ENCODE measurements around the gene ANTXR1. TPM values are rescaled to one million over a fixed set of nuclear protein-coding genes. Genes with fewer than 3 reads are reported as not detected.

Gene ANTXR1
- polyA plus RNA-seq, 1 of the 3 experiments (the other 2 are of a cell fraction), result 114 TPM

DNA sequence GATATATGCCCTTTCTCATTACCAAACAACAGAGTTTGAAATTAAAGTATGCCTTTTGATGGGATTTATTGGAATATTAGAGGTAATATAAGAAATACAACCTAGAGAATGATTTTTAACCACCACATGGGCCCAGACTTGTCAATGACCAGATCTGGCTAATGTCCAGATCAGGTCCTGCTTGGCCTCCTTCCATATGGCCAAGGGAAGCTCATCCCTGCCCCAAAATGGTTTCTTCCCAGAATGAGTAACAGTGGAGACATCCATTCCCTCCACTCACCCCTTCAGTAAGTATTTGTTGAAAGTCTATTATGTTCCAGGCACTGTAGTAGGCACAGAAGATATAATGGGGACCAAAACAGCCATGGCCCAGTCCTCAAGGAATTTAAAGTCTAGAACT lies 54.9 kb downstream of the ANTXR1 start:
- peaks cover 54% of the 10 kb centered on the region; the same call in 1 of the 2 replicates for H3K79me2 ChIP-seq (ENCODE audit: insufficient read depth)

DNA sequence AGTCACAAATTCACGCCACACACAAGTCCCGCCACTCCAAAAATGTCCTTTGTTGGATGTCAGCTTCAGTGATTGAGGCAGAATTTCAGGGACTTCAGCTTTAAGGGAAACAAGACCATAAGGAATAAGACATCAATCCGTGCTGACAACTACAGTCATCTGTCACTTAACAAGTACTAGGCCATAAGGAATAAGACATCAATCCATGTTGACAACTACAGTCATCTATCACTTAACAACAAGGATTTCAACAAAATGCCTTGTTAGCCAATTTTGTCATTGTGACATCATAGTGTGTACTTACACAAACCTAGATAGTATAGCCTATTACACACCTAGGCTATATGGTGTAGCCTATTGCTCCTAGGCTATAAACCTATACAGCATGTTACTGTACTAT lies 58.0 kb downstream of the ANTXR1 start:
- CTCF ChIA-PET, result no interaction called here
- 97% methylated on average over 3 of the region's 3 CpGs for WGBS (ENCODE audit: low lambda C conversion rate)

More for the DNA sequence above, 54.9 kb downstream of the ANTXR1 start:
- Histone ChIP-seq H3K36me3 (replicated peaks in 1 of 2; ENCODE audit: control insufficient read depth in 1 of 2, insufficient read depth in 2 of 2, low read length in 1 of 2) (peaks cover 37 to 60% of the 10 kb centered on the region in 2 experiments), H3K9me2 (no peaks in the 10 kb centered on the region), H3K9me3 (no peaks in the 10 kb centered on the region), H3K27ac (ENCODE audit: low read depth in 2 of 2, low read length in 1 of 2) (no peak overlapping the region), H3K4me3 (ENCODE audit: low read depth in 2 of 2, low read length in 1 of 2) (no peak overlapping the region), H4K20me1 (ENCODE audit: insufficient read depth) (peaks cover 8% of the 10 kb centered on the region), H2AFZ (ENCODE audit: low read depth) (no peak overlapping the region), H3K4me2 (no peak overlapping the region), H3F3A (replicated peaks; ENCODE audit: insufficient read depth) (peaks cover 12% of the 10 kb centered on the region), H3K27me3 (ENCODE audit: insufficient read depth) (no peaks in the 10 kb centered on the region), H3K4me1 (ENCODE audit: control insufficient read depth in 1 of 2, insufficient read depth in 2 of 2, low read depth in 1 of 2, low read length in 1 of 2) (no peaks in the 10 kb centered on the region; a peak in 1 of 4 replicates), H3K9ac (no peak overlapping the region)
- ChIA-PET CTCF (no interaction called here), POLR2A (no interaction called here)
- no peak for DNase-seq
- no peak for TF ChIP-seq CHD2 (IDR thresholded peaks at IDR 0.05; ENCODE audit: low read length, partially characterized antibody)
- no peak for TF ChIP-seq GATA2 (CRISPR knock-in tag; IDR thresholded peaks at IDR 0.05)

More for the DNA sequence above, 58.0 kb downstream of the ANTXR1 start:
- POLR2A ChIA-PET, result no interaction called here
- peaks cover 45% of the 10 kb centered on the region for H3K79me2 ChIP-seq (ENCODE audit: insufficient read depth)
- DNase-seq, result no peak
- peaks cover 0 to 4% of the 10 kb centered on the region in 2 experiments; a peak in 2 of 4 replicates for H3K4me1 ChIP-seq (ENCODE audit: control insufficient read depth in 1 of 2, insufficient read depth in 2 of 2, low read depth in 1 of 2, low read length in 1 of 2)
- H4K20me1 ChIP-seq (ENCODE audit: insufficient read depth), result peaks cover 8% of the 10 kb centered on the region
- H3K4me2 ChIP-seq, result no peak overlapping the region
- TF ChIP-seq POLR2AphosphoS5 (IDR thresholded peaks at IDR 0.05; ENCODE audit: low read depth, low read length), result no peak
- TF ChIP-seq JUND (IDR thresholded peaks at IDR 0.05), result no peak
- TF ChIP-seq, protein P1, sequence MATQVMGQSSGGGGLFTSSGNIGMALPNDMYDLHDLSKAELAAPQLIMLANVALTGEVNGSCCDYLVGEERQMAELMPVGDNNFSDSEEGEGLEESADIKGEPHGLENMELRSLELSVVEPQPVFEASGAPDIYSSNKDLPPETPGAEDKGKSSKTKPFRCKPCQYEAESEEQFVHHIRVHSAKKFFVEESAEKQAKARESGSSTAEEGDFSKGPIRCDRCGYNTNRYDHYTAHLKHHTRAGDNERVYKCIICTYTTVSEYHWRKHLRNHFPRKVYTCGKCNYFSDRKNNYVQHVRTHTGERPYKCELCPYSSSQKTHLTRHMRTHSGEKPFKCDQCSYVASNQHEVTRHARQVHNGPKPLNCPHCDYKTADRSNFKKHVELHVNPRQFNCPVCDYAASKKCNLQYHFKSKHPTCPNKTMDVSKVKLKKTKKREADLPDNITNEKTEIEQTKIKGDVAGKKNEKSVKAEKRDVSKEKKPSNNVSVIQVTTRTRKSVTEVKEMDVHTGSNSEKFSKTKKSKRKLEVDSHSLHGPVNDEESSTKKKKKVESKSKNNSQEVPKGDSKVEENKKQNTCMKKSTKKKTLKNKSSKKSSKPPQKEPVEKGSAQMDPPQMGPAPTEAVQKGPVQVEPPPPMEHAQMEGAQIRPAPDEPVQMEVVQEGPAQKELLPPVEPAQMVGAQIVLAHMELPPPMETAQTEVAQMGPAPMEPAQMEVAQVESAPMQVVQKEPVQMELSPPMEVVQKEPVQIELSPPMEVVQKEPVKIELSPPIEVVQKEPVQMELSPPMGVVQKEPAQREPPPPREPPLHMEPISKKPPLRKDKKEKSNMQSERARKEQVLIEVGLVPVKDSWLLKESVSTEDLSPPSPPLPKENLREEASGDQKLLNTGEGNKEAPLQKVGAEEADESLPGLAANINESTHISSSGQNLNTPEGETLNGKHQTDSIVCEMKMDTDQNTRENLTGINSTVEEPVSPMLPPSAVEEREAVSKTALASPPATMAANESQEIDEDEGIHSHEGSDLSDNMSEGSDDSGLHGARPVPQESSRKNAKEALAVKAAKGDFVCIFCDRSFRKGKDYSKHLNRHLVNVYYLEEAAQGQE (IDR thresholded peaks at IDR 0.05; ENCODE audit: low read depth, low read length), result no peak
- no peak for TF ChIP-seq EZH2phosphoT487 (IDR thresholded peaks at IDR 0.05; ENCODE audit: borderline replicate concordance, low read depth)
- TF ChIP-seq, protein P2, sequence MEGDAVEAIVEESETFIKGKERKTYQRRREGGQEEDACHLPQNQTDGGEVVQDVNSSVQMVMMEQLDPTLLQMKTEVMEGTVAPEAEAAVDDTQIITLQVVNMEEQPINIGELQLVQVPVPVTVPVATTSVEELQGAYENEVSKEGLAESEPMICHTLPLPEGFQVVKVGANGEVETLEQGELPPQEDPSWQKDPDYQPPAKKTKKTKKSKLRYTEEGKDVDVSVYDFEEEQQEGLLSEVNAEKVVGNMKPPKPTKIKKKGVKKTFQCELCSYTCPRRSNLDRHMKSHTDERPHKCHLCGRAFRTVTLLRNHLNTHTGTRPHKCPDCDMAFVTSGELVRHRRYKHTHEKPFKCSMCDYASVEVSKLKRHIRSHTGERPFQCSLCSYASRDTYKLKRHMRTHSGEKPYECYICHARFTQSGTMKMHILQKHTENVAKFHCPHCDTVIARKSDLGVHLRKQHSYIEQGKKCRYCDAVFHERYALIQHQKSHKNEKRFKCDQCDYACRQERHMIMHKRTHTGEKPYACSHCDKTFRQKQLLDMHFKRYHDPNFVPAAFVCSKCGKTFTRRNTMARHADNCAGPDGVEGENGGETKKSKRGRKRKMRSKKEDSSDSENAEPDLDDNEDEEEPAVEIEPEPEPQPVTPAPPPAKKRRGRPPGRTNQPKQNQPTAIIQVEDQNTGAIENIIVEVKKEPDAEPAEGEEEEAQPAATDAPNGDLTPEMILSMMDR (IDR thresholded peaks at IDR 0.05), result no peak
- TF ChIP-seq, protein P3, sequence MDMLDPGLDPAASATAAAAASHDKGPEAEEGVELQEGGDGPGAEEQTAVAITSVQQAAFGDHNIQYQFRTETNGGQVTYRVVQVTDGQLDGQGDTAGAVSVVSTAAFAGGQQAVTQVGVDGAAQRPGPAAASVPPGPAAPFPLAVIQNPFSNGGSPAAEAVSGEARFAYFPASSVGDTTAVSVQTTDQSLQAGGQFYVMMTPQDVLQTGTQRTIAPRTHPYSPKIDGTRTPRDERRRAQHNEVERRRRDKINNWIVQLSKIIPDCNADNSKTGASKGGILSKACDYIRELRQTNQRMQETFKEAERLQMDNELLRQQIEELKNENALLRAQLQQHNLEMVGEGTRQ (IDR thresholded peaks at IDR 0.05; ENCODE audit: borderline replicate concordance, low read depth, low read length), result no peak
- TF ChIP-seq RAD21 (IDR thresholded peaks at IDR 0.05; ENCODE audit: low read length), result no peak
- TF ChIP-seq, protein P4, sequence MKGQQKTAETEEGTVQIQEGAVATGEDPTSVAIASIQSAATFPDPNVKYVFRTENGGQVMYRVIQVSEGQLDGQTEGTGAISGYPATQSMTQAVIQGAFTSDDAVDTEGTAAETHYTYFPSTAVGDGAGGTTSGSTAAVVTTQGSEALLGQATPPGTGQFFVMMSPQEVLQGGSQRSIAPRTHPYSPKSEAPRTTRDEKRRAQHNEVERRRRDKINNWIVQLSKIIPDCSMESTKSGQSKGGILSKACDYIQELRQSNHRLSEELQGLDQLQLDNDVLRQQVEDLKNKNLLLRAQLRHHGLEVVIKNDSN (IDR thresholded peaks at IDR 0.05; ENCODE audit: borderline replicate concordance, low read depth), result no peak
- no peak for TF ChIP-seq FOSL2 (IDR thresholded peaks at IDR 0.05; ENCODE audit: borderline replicate concordance, low read depth)
- no peak for TF ChIP-seq TAF1 (IDR thresholded peaks at IDR 0.05; ENCODE audit: borderline replicate concordance, low read depth, low read length)
- TF ChIP-seq EP300 (IDR thresholded peaks at IDR 0.05; ENCODE audit: borderline replicate concordance in 1 of 2, low read depth in 1 of 2, low read length in 1 of 2), result no peak
- TF ChIP-seq SIN3A (IDR thresholded peaks at IDR 0.05; ENCODE audit: borderline replicate concordance, low read depth, low read length), result no peak
- TF ChIP-seq SMC3 (IDR thresholded peaks at IDR 0.05; ENCODE audit: low read depth, low read length), result no peak
- no peak for TF ChIP-seq RCOR1 (IDR thresholded peaks at IDR 0.05; ENCODE audit: low read length)
- no peak overlapping the region for H2AFZ ChIP-seq (ENCODE audit: low read depth)
- H3K9me2 ChIP-seq, result no peaks in the 10 kb centered on the region
- H3K9me3 ChIP-seq, result no peaks in the 10 kb centered on the region
- peaks cover 19% of the 10 kb centered on the region for H3F3A ChIP-seq (replicated peaks; ENCODE audit: insufficient read depth)
- H3K9ac ChIP-seq, result no peak overlapping the region
- H3K27ac ChIP-seq (ENCODE audit: low read depth in 2 of 2, low read length in 1 of 2), result no peak overlapping the region
- no peak overlapping the region for H3K4me3 ChIP-seq (ENCODE audit: low read depth in 2 of 2, low read length in 1 of 2)
- H3K27me3 ChIP-seq (ENCODE audit: insufficient read depth), result no peaks in the 10 kb centered on the region
- H3K36me3 ChIP-seq (replicated peaks in 1 of 2; ENCODE audit: control insufficient read depth in 1 of 2, insufficient read depth in 2 of 2, low read length in 1 of 2), result peaks cover 55 to 63% of the 10 kb centered on the region in 2 experiments

All from SK-N-SH (cell line).